ENCODE measurements around the gene GLIS1. TPM values are rescaled to one million over a fixed set of nuclear protein-coding genes. Genes with fewer than 3 reads are reported as not detected.

GLIS1 gene
- total RNA-seq, 4 donors from 2014 or later: 0.63 to 2.4 (median 1.0) TPM

- 94 to 97% methylated on average over 12 to 14 of the region's 14 CpGs for WGBS, 2 donors
These were observed 198.2 kb downstream of the GLIS1 start for GRCh38 chr1:53540604-53541262.

GRCh38 chr1:53539711-53540603 lies 199.0 kb downstream of the GLIS1 start:
- no peak for TF ChIP-seq CTCF (IDR thresholded peaks at IDR 0.05)
- no peak for TF ChIP-seq POLR2A (IDR thresholded peaks at IDR 0.05)
- WGBS, 2 donors: 89 to 92% methylated on average over 22 of the region's 22 CpGs

More at GRCh38 chr1:53540604-53541262, 198.2 kb downstream of the GLIS1 start:
- no peak for TF ChIP-seq CTCF (IDR thresholded peaks at IDR 0.05)
- no peak for TF ChIP-seq POLR2A (IDR thresholded peaks at IDR 0.05)
- no peak for DNase-seq (ENCODE audit: low spot score in 2 of 2)
- H3K4me3 ChIP-seq (ENCODE audit: low read depth, poor library complexity, severe bottlenecking): no peak overlapping the region
- intact Hi-C loops (cut with DNase I; ENCODE audit: low total_unique reads): no loop called here

GRCh38 chr1:53539226-53539625 lies 199.7 kb downstream of the GLIS1 start:
- intact Hi-C loops (cut with DNase I; ENCODE audit: low total_unique reads): no loop called here
- DNase-seq (ENCODE audit: low spot score in 2 of 2): no peak
- H3K4me3 ChIP-seq (ENCODE audit: low read depth, poor library complexity, severe bottlenecking): no peak overlapping the region
- TF ChIP-seq CTCF (IDR thresholded peaks at IDR 0.05): no peak
- no peak for TF ChIP-seq POLR2A (IDR thresholded peaks at IDR 0.05)
- 78 to 91% methylated on average over 2 of the region's 2 CpGs for WGBS, 2 donors

More at GRCh38 chr1:53539711-53540603, 199.0 kb downstream of the GLIS1 start:
- intact Hi-C loops (cut with DNase I; ENCODE audit: low total_unique reads): no loop called here
- no peak overlapping the region for H3K4me3 ChIP-seq (ENCODE audit: low read depth, poor library complexity, severe bottlenecking)
- DNase-seq (ENCODE audit: low spot score in 2 of 2): no peak

- no peak overlapping the region for H3K4me3 ChIP-seq (ENCODE audit: low read depth, poor library complexity, severe bottlenecking)
- TF ChIP-seq CTCF (IDR thresholded peaks at IDR 0.05): no peak
- no peak for TF ChIP-seq POLR2A (IDR thresholded peaks at IDR 0.05)
- intact Hi-C loops (cut with DNase I; ENCODE audit: low total_unique reads): no loop called here
- no peak for DNase-seq (ENCODE audit: low spot score in 2 of 2)
- 78 to 90% methylated on average over 6 of the region's 6 CpGs for WGBS, 2 donors
These were observed 202.4 kb downstream of the GLIS1 start for GRCh38 chr1:53536606-53537005.

GRCh38 chr1:53535846-53536245 lies 203.1 kb downstream of the GLIS1 start:
- intact Hi-C loops (cut with DNase I; ENCODE audit: low total_unique reads): no loop called here
- TF ChIP-seq CTCF (IDR thresholded peaks at IDR 0.05): no peak
- TF ChIP-seq POLR2A (IDR thresholded peaks at IDR 0.05): no peak

More at GRCh38 chr1:53535846-53536245, 203.1 kb downstream of the GLIS1 start:
- H3K4me3 ChIP-seq (ENCODE audit: low read depth, poor library complexity, severe bottlenecking): no peak overlapping the region
- DNase-seq (ENCODE audit: low spot score in 2 of 2): no peak
- 90 to 95% methylated on average over 7 of the region's 7 CpGs for WGBS, 2 donors

Data from lower leg skin (tissue), 4 donors.